SU-DHL-6 (cell line): ENCODE measurements around the gene KCNS1.

Experiments used
- EZH2phosphoT487 ChIP-seq: fragments of 200-600 bp; sonication (generic), shearing (Covaris generic); conservative IDR thresholded peaks from 2 replicates; pipeline ENCODE4 v1.6.1; 2018; ENCODE audit warnings: mild to moderate bottlenecking, antibody characterized with exemption, low read length, moderate library complexity, mixed read lengths
- TF ChIP-seq, protein P1 (sequence below): fragments of 200-600 bp; sonication (generic); IDR thresholded peaks from one replicate; pipeline ENCODE4 v1.5.1; 2017; ENCODE audit warnings: antibody characterized with exemption, mild to moderate bottlenecking, low read length, moderate library complexity; ENCODE audit not compliant: insufficient read depth, poor library complexity, severe bottlenecking

DNA sequence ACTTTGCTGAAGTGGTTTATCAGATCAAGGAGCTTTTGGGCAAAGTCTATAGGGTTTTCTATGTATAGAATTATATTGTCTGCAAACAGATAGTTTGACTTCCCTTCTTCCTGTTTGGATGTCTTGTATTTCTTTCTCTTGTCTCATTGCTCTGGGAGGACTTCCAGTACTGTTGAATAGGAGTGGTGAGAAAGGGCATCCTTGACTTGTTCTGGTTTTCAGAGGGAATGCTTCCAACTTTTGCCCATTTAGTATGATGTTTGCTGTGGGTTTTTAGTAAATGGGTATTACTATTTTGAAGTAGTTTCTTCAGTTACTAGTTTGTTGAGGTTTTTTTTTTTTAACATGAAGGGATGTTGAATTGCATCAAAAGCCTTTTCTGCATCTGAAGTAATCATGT, 36.1 kb downstream of the KCNS1 start:
- TF ChIP-seq, protein P1, sequence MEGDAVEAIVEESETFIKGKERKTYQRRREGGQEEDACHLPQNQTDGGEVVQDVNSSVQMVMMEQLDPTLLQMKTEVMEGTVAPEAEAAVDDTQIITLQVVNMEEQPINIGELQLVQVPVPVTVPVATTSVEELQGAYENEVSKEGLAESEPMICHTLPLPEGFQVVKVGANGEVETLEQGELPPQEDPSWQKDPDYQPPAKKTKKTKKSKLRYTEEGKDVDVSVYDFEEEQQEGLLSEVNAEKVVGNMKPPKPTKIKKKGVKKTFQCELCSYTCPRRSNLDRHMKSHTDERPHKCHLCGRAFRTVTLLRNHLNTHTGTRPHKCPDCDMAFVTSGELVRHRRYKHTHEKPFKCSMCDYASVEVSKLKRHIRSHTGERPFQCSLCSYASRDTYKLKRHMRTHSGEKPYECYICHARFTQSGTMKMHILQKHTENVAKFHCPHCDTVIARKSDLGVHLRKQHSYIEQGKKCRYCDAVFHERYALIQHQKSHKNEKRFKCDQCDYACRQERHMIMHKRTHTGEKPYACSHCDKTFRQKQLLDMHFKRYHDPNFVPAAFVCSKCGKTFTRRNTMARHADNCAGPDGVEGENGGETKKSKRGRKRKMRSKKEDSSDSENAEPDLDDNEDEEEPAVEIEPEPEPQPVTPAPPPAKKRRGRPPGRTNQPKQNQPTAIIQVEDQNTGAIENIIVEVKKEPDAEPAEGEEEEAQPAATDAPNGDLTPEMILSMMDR: no peak
- TF ChIP-seq EZH2phosphoT487: no peak
